ENCODE results near the gene DDX43. TPM values are rescaled to one million over a fixed set of nuclear protein-coding genes. Genes with fewer than 3 reads are reported as not detected.

The DDX43 gene
- total and polyA plus RNA-seq, 10 of the 15 experiments (the other 5 are each of a cell fraction or from before 2014, with no cell fraction given) = 0.12 TPM; not detected in 9

DNA sequence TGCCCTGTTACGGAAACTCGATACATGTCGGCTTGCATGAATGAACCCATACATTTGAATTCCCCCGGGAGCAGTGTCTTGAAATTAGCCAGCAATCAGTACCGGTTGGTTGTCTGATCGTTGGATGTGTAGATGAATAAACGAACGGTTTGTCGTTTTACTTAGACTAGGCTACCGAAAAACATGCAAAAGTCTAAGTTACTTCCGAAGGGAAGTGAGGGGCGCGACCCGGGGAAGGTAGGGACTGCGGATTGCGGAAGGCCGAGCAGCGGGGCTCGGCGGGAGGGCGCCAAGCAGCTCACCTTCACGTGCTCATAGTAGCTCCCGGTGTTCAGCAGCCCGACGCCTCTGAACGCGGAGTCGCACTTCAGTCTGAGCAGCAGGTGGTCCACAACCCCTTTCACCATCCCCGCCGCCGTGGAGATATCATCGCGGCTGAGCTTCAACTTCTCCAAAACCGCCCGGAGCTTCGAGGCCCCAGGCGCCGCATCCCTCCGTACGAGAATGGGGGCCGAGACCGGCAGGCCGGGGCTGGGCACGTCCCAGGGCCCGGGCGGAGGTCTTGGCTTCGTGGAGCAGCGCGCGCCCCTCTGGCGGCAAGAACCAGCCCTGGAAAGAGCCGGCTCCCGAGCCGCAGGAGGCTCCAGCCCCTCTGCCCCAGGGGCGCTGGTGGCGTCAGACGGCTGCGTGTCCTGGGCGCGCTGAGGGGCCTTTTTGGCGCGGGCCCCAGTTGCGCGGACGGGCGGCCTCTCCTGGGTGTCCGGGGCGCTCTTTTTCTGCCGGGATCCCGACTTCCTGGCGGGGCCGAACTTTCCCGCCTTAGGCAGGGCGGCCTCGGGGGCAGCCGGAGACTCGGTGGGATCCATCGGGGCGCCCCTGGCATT, 56.8 kb downstream of the DDX43 start (continued):
- TF ChIP-seq ZNF274 (IDR thresholded peaks at IDR 0.05; ENCODE audit: insufficient read depth, insufficient read length) = no peak
- TF ChIP-seq SUZ12 (IDR thresholded peaks at IDR 0.05; ENCODE audit: unreplicated experiment) = no peak
- TF ChIP-seq CHD4 (IDR thresholded peaks at IDR 0.05) = no peak
- no peak for TF ChIP-seq KAT2A (conservative IDR thresholded peaks at IDR 0.05; ENCODE audit: control insufficient read depth, low read depth, low read length)
- peak; percentile 91 for TF ChIP-seq HDAC6 (IDR thresholded peaks at IDR 0.05; ENCODE audit: unreplicated experiment)
- TF ChIP-seq MYC (IDR thresholded peaks at IDR 0.05; ENCODE audit: insufficient read depth, insufficient read length, insufficient replicate concordance, low read length, severe bottlenecking) = peak; percentile 80
- TF ChIP-seq RBBP5 (conservative IDR thresholded peaks at IDR 0.05) = no peak
- no peak for TF ChIP-seq IRF4 (IDR thresholded peaks at IDR 0.05; ENCODE audit: low read depth, low read length)
- peak; percentile 3; the same call in 1 of the 2 replicates for TF ChIP-seq NFIC (IDR thresholded peaks at IDR 0.05; ENCODE audit: low read depth, low read length)
- no peak for TF ChIP-seq HDGF (IDR thresholded peaks at IDR 0.05)
- no peak for TF ChIP-seq SMC3 (IDR thresholded peaks at IDR 0.05; ENCODE audit: borderline replicate concordance, low read length)

GRCh38 chr6:73452107-73452461, 57.5 kb downstream of the DDX43 start, which contains the start of gene CGAS:
Gene CGAS, minus strand, starts transcription at chr6:73452297. Its CDS starts 116 bp downstream, at chr6:73452181.
- CTCF ChIA-PET = interaction anchor here (1.2 to 3.8 kb wide), 6 partner anchors 10 to 201 kb away, joined by 3 to 31 read pairs (median 8); partner anchors contain the start of genes MTO1 and SLC17A5
- POLR2A ChIA-PET = interaction anchor here (0.6 to 3.2 kb wide), 8 partner anchors 8 to 202 kb away, joined by 3 to 42 read pairs (median 4); partner anchors contain the start of genes EEF1A1, MTO1 and SLC17A5
- H3K4me1 ChIP-seq (ENCODE audit: control insufficient read depth, insufficient read depth, low read length) = 0 out of 2 replicates have a peak, but pooled peaks cover 3% of the 10 kb centered on the region
- in situ Hi-C loops (cut with MboI) (no loop called here), intact Hi-C loops (cut with micrococcal nuclease; ENCODE audit: unreplicated experiment) (loop anchor here (5.0 kb wide), 2 partner anchors 160 to 200 kb away; partner anchors contain the start of gene SLC17A5)
- peak within 1 kb of the TSS; percentile 59 for H2AFZ ChIP-seq (ENCODE audit: control insufficient read depth, low read depth, low read length)
- 1% methylated on average over 23 of the region's 23 CpGs for WGBS (ENCODE audit: insufficient coverage, insufficient replicate concordance, low lambda C conversion rate, missing lambda C conversion rate)
- no peaks in the 10 kb centered on the region for H3K27me3 ChIP-seq (replicated peaks in 1 of 2; ENCODE audit: control insufficient read depth in 2 of 2, insufficient read depth in 2 of 2, low read length in 1 of 2)
- H3K9me3 ChIP-seq (replicated peaks; ENCODE audit: control insufficient read depth, insufficient read depth, low read length) = no peaks in the 10 kb centered on the region
- SMC1A ChIA-PET (ENCODE audit: uncharacterized antibody, unreplicated experiment) = interaction anchor here (0.8 to 3.4 kb wide), 5 partner anchors 10 to 159 kb away, joined by 4 to 23 read pairs (median 16); partner anchors contain the start of genes EEF1A1 and MTO1
- RAD21 ChIA-PET (ENCODE audit: unreplicated experiment) = interaction anchor here (0.6 to 4.3 kb wide), 9 partner anchors 10 to 201 kb away, joined by 5 to 42 read pairs (median 9); partner anchors contain the start of genes EEF1A1, MTO1 and SLC17A5
- peaks cover 48% of the 10 kb centered on the region for H3K79me2 ChIP-seq (ENCODE audit: control insufficient read depth, insufficient read depth, low read length)
- no peak for DNase-seq (ENCODE audit: low read depth, low spot score)
- no peaks in the 10 kb centered on the region for H4K20me1 ChIP-seq (ENCODE audit: control insufficient read depth, insufficient read depth)
- peak within 1 kb of the TSS; percentile 90 for H3K4me2 ChIP-seq (ENCODE audit: control insufficient read depth, insufficient read depth)
- peak; percentile 85 for ATAC-seq
- H3K4me3 ChIP-seq = peak within 1 kb of the TSS; percentile 91
- no TSS peak for BruUV-seq (replicated peaks)
- H3K9ac ChIP-seq (ENCODE audit: control insufficient read depth, insufficient read depth, low read length) = peak within 1 kb of the TSS; percentile 97
- H3K27ac ChIP-seq (ENCODE audit: control insufficient read depth, insufficient read depth) = peak within 1 kb of the TSS; percentile 95
- FAIRE-seq = no peak
- no peaks in the 10 kb centered on the region for H3K36me3 ChIP-seq (ENCODE audit: control insufficient read depth in 2 of 2, insufficient read depth in 2 of 2, low read length in 1 of 2)
- TF ChIP-seq IKZF2 (IDR thresholded peaks at IDR 0.05) (peak; percentile 79 to 84), MXI1 (IDR thresholded peaks at IDR 0.05; ENCODE audit: low read depth, low read length) (0 out of 2 replicates have a peak, but pooled peaks have one; percentile 22), STAT1 (conservative IDR thresholded peaks at IDR 0.05) (no peak), RELB (IDR thresholded peaks at IDR 0.05; ENCODE audit: low read depth) (peak; percentile 75), EZH2 (IDR thresholded peaks at IDR 0.05; ENCODE audit: borderline replicate concordance, control insufficient read depth, low read depth, low read length) (no peak)
- TF ChIP-seq, protein P1, sequence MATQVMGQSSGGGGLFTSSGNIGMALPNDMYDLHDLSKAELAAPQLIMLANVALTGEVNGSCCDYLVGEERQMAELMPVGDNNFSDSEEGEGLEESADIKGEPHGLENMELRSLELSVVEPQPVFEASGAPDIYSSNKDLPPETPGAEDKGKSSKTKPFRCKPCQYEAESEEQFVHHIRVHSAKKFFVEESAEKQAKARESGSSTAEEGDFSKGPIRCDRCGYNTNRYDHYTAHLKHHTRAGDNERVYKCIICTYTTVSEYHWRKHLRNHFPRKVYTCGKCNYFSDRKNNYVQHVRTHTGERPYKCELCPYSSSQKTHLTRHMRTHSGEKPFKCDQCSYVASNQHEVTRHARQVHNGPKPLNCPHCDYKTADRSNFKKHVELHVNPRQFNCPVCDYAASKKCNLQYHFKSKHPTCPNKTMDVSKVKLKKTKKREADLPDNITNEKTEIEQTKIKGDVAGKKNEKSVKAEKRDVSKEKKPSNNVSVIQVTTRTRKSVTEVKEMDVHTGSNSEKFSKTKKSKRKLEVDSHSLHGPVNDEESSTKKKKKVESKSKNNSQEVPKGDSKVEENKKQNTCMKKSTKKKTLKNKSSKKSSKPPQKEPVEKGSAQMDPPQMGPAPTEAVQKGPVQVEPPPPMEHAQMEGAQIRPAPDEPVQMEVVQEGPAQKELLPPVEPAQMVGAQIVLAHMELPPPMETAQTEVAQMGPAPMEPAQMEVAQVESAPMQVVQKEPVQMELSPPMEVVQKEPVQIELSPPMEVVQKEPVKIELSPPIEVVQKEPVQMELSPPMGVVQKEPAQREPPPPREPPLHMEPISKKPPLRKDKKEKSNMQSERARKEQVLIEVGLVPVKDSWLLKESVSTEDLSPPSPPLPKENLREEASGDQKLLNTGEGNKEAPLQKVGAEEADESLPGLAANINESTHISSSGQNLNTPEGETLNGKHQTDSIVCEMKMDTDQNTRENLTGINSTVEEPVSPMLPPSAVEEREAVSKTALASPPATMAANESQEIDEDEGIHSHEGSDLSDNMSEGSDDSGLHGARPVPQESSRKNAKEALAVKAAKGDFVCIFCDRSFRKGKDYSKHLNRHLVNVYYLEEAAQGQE (IDR thresholded peaks at IDR 0.05; ENCODE audit: low read depth, low read length) = no peak
